PFSK-1 (cell line): ENCODE results near the gene NYNRIN.

ENCODE experiments used
- FOXP2 ChIP-seq: optimal IDR thresholded peaks from 2 replicates; pipeline ENCODE3; 2011; ENCODE audit warnings: borderline replicate concordance, control low read depth, inconsistent platforms; ENCODE audit not compliant: insufficient read depth; ENCODE audit errors: extremely low read length, extremely low read depth
- POLR2AphosphoS5 ChIP-seq: IDR thresholded peaks from 2 replicates; pipeline ENCODE4 v1.6.1; 2012; ENCODE audit warnings: low read depth, mild to moderate bottlenecking, control low read depth, low read length, moderate library complexity
- SIN3A ChIP-seq: IDR thresholded peaks from 2 replicates; pipeline ENCODE4 v1.6.1; 2012; ENCODE audit warnings: mild to moderate bottlenecking, low read length, moderate library complexity, borderline replicate concordance; ENCODE audit not compliant: insufficient read depth
- TAF1 ChIP-seq: IDR thresholded peaks from 2 replicates; pipeline ENCODE4 v1.6.1; 2012; ENCODE audit warnings: low read length, control low read depth, borderline replicate concordance; ENCODE audit not compliant: insufficient read depth
- TF ChIP-seq, protein P1 (sequence below), 2 experiments: IDR thresholded peaks; 2 replicates each; pipeline versions ENCODE4 v1.6.1 to v1.8.0; 2011 to 2012; ENCODE audit warnings: low read depth in 2 of 2, low read length in 2 of 2, control low read depth in 1 of 2, inconsistent platforms in 1 of 2, mild to moderate bottlenecking in 1 of 2, moderate library complexity in 1 of 2; ENCODE audit not compliant: insufficient read depth in 1 of 2

NYNRIN gene

GRCh38 chr14:24437020-24437735 is 38.4 kb downstream of the NYNRIN start:
- TF ChIP-seq, protein P1, sequence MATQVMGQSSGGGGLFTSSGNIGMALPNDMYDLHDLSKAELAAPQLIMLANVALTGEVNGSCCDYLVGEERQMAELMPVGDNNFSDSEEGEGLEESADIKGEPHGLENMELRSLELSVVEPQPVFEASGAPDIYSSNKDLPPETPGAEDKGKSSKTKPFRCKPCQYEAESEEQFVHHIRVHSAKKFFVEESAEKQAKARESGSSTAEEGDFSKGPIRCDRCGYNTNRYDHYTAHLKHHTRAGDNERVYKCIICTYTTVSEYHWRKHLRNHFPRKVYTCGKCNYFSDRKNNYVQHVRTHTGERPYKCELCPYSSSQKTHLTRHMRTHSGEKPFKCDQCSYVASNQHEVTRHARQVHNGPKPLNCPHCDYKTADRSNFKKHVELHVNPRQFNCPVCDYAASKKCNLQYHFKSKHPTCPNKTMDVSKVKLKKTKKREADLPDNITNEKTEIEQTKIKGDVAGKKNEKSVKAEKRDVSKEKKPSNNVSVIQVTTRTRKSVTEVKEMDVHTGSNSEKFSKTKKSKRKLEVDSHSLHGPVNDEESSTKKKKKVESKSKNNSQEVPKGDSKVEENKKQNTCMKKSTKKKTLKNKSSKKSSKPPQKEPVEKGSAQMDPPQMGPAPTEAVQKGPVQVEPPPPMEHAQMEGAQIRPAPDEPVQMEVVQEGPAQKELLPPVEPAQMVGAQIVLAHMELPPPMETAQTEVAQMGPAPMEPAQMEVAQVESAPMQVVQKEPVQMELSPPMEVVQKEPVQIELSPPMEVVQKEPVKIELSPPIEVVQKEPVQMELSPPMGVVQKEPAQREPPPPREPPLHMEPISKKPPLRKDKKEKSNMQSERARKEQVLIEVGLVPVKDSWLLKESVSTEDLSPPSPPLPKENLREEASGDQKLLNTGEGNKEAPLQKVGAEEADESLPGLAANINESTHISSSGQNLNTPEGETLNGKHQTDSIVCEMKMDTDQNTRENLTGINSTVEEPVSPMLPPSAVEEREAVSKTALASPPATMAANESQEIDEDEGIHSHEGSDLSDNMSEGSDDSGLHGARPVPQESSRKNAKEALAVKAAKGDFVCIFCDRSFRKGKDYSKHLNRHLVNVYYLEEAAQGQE (IDR thresholded peaks at IDR 0.05; ENCODE audit: insufficient read depth in 1 of 2, low read depth in 2 of 2, low read length in 2 of 2): no peak
- TF ChIP-seq POLR2AphosphoS5: no peak
- TF ChIP-seq TAF1: no peak
- TF ChIP-seq FOXP2: no peak
- no peak for TF ChIP-seq SIN3A

DNA sequence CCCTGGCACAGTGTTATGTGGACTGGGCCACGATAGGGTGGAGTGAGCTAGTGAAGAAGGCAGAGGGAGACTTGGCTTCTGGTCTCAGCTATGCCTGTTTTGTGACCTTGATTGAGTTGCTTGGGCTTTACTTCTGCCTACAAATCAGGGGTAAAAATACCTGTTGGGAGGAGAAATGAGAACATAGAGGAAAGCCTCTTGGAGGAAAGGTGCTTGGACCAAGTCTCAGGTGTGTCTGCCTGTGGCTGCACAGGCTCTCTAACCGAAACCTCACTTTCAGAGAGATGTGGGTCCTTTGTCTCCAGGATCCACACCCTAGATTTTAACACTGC is 38.9 kb downstream of the NYNRIN start:
- TF ChIP-seq POLR2AphosphoS5 (no peak), FOXP2 (no peak), TAF1 (no peak), SIN3A (no peak)
- TF ChIP-seq, protein P1 (IDR thresholded peaks at IDR 0.05; ENCODE audit: insufficient read depth in 1 of 2, low read depth in 2 of 2, low read length in 2 of 2): no peak

DNA sequence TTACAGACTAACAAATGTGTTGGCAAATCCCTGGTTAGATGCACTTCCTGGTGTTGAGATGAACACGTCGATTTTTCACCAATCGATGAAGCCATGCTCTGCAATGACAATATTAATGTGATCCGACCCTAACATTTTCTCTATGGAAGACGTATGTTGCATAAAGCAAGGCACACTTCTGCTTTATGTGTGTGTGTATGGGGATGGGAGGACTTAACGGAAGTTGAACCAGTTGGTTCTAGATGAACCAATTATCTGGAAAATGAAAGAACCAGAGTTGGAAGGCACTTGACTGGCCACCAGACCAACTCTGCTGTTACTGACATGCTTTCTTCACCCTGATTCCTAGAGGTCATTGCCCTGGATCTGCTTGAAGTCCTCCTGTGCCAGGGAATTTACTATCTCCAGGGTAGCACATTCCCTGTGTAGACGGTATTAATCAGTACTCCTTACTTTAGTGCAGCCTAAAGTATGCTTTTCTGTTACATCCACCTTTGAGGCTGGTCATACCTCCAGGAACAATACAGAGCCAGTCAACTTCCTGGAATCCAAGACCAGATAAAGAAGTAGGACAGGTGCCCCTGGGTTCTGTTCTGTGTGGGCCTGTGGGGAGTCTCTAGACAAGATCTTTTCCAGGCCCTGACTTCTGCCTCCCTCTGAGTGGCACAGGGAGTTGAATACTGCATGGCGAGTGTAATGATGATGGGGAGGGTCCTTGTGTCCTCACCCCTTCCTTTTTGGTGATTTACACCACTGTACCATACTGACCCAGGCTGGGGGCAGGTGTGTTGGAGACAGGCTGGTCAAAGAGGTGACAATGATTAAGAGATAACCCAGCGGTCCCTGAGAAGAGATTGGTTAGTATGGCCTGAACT is 39.7 kb downstream of the NYNRIN start:
- TF ChIP-seq POLR2AphosphoS5 (peak; percentile 28; the same call in 1 of the 2 replicates), FOXP2 (no peak), TAF1 (no peak), SIN3A (no peak)

DNA sequence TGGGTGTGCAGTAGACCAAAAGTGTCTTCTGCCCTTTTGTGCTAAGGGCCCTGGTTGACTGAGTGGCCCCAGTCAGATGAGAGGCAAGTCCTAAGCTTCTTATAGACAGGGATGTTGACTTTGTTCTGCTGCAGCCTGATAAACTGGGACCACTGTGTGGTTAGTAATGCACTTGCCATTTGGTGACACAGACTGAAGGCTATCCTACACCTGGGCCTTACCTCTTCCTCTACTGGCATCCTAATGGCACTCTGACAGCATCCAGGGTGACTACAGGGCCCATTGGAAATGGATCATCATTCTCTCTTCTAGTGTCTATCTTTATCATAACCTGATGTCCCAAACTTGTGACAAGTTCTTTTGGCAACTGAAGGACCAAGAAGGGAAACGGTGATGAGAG is 40.5 kb downstream of the NYNRIN start:
- TF ChIP-seq POLR2AphosphoS5 (no peak), SIN3A (no peak), TAF1 (no peak), FOXP2 (no peak)
- TF ChIP-seq, protein P1 (IDR thresholded peaks at IDR 0.05; ENCODE audit: insufficient read depth in 1 of 2, low read depth in 2 of 2, low read length in 2 of 2): no peak

DNA sequence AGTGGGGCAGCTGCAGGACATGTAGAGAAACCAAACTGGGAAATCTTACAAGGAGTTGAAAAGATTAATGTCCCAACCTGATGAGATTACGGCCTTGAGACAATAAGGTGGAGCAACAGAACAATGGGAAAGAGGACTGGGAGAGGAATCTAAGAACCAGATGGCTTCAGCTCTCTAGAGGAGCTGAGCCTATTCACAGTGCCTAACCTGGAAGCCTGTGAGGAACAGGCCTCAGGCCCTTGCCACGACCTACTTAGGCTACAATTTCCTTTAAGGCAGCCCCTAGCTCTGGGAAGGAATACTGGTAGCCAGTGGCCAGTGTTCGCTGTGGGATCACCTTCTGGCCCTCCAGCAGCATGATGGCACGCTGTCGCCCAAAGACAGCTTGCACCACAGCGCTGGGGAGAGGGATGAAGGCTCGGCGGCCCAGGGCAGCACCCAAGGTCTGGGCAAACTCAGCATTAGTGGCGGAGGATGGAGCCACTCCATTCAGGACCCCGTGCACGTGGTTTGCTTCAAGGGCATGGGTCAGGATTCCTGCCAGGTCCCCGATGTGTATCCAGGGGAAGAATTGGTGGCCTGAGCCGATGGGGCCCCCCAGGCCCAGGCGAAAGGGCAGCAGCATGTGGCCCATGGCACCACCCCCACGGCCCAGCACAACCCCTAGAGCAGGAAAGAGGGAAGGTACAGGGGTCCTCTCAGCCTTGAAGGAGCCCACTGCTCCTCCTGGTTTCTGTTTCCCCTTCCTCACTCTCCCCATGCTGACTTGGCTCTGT is 41.2 kb downstream of the NYNRIN start:
- no peak for TF ChIP-seq POLR2AphosphoS5
- TF ChIP-seq SIN3A: no peak
- TF ChIP-seq TAF1: no peak
